Esophagus squamous epithelium (tissue), 5 donors: Measurements from ENCODE around the gene ZHX3. TPM values are rescaled to one million over a fixed set of nuclear protein-coding genes. Genes with fewer than 3 reads are reported as not detected.

Experiments used
- DNase-seq: peaks from one replicate; lab custom pipeline; 2025; lab: John Stamatoyannopoulos, UW
- H3K27ac ChIP-seq, 4 donors: fragments of 200-600 bp; sonication (generic); one replicate each; pipeline ENCODE4 v1.5.1; 2016 to 2019; ENCODE audit warnings: mild to moderate bottlenecking in 1 of 4
- H3K27me3 ChIP-seq, 4 donors: fragments of 200-600 bp; sonication (generic); 1 replicate in 3 of 4; 2 replicates in 1 of 4; pipeline versions ENCODE4 v1.5.1 to v1.6.0; 2017 to 2021; ENCODE audit warnings: antibody characterized with exemption in 1 of 4
- H3K36me3 ChIP-seq, 3 donors: fragments of 200-600 bp; sonication (generic); one replicate each; pipeline ENCODE4 v1.5.1; 2016 to 2019
- H3K4me1 ChIP-seq, 3 donors: fragments of 200-600 bp; sonication (generic); one replicate each; pipeline ENCODE4 v1.5.1; 2017 to 2019
- H3K4me3 ChIP-seq, 4 donors: fragments of 200-600 bp; sonication (generic); 1 replicate in 3 of 4; 2 replicates in 1 of 4; pipeline ENCODE4 v1.5.1; 2016 to 2019; ENCODE audit warnings: mild to moderate bottlenecking in 2 of 4, moderate library complexity in 1 of 4
- H3K9me3 ChIP-seq, 3 donors: fragments of 200-600 bp; sonication (generic); one replicate each; pipeline ENCODE4 v1.5.1; 2016 to 2019
- POLR2A ChIP-seq, 4 donors: fragments of 450-650 bp; IDR thresholded peaks; one replicate each; pipeline ENCODE4 v1.6.1; 2017; ENCODE audit warnings: antibody characterized with exemption in 4 of 4, mild to moderate bottlenecking in 4 of 4, moderate library complexity in 3 of 4
- WGBS, 2 donors: methylation state at CpG; one replicate each; pipeline ENCODE4 v1.1.5; 2018; 5-methylcytosine and 5-hydroxymethylcytosine counted together
- intact Hi-C: fragments of 100-400 bp; cut with DNase I; formaldehyde crosslinking; loops from one replicate; pipeline ENCODE4 v1.15.0; 2022
- total RNA-seq, 4 donors: library from RNA; depleted of rRNA; stranded (reverse); fragments of >200 nt; gene quantifications; one replicate each; pipeline ENCODE4 v1.1.0, GENCODE V29; 2016
- TF ChIP-seq, protein P1 (sequence below), 6 experiments: fragments of 450-650 bp in 4 of 6; fragments of 200-600 bp in 2 of 6; sonication (generic) in 2 of 6; IDR thresholded peaks; one replicate each; pipeline ENCODE4 v1.5.1; 2016 to 2019; ENCODE audit warnings: antibody characterized with exemption in 6 of 6, mild to moderate bottlenecking in 4 of 6, moderate library complexity in 4 of 6
- donor health status: DM: yes; HTN: yes; CAD: no.

Gene ZHX3
- total RNA-seq, 4 donors from 2014 or later: 13.6 to 30.3 (median 15.5) TPM

DNA sequence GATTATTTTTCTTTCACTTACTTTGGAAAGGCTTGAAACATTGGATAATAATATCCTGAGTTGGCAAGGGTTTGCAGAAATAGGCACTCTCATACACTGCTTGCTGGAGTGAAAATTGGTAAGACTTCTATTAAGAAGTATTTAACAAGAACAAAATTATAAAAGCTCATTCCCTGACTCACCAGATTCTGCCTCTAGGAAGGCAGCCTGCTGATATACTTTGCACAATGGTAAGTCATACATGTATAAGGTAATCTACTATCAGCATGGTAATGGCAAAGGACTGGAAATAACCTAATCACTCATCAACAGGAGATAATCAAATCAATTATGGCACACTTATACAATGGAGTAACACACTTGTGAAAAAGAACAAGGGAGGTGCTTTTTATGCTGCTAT, 94.4 kb downstream of the ZHX3 start:
- Histone ChIP-seq H3K27ac (peak overlapping the region; percentile 10 to 72 (median 57)), H3K4me1 (peaks cover 0 to 25% (median 0%) of the 10 kb centered on the region in 3 donors), H3K9me3 (no peaks in the 10 kb centered on the region), H3K4me3 (no peak overlapping the region), H3K27me3 (no peaks in the 10 kb centered on the region), H3K36me3 (no peaks in the 10 kb centered on the region)
- no peak for DNase-seq
- intact Hi-C loops: no loop called here
- TF ChIP-seq POLR2A (IDR thresholded peaks at IDR 0.05): no peak
- TF ChIP-seq, protein P1, sequence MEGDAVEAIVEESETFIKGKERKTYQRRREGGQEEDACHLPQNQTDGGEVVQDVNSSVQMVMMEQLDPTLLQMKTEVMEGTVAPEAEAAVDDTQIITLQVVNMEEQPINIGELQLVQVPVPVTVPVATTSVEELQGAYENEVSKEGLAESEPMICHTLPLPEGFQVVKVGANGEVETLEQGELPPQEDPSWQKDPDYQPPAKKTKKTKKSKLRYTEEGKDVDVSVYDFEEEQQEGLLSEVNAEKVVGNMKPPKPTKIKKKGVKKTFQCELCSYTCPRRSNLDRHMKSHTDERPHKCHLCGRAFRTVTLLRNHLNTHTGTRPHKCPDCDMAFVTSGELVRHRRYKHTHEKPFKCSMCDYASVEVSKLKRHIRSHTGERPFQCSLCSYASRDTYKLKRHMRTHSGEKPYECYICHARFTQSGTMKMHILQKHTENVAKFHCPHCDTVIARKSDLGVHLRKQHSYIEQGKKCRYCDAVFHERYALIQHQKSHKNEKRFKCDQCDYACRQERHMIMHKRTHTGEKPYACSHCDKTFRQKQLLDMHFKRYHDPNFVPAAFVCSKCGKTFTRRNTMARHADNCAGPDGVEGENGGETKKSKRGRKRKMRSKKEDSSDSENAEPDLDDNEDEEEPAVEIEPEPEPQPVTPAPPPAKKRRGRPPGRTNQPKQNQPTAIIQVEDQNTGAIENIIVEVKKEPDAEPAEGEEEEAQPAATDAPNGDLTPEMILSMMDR (IDR thresholded peaks at IDR 0.05): no peak

DNA sequence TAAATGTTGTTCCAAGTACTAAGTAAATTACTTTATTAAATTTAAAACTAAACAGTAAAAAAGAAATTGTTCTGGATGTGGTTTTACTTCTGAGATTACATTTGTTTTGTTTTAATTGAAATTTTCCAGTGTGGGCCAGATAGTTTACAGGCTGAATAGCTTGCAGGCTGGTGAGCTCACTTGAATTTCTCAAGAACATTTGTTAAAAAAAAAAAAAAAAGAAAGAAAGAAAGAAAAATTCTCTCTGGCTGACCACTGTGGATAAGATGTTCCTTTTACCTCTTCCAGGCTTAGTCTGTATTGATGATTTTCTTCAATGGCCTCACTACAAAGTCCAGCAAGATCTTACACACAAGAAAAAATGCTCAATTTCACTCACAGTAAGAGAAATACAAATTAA, 94.8 kb downstream of the ZHX3 start:
- intact Hi-C loops: no loop called here

DNA sequence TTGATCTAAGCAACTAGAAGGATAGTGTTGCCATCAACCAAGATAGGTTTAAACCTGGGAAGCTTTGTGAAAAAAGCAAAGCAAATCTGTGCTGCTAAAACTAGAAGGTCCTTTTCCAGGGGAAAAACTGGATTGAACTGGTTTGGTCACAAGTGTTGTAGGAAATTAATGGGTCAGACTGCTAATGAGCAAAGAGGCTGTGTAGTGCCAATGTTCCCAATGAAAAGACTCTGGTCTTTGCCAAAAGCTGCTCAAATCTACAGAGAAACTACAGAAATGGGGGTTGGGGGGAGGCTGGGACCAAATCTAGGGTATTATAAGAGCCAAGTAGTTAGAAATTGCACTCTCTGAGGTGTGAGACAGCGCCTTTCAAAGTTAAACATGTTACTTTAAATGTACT, 95.2 kb downstream of the ZHX3 start:
- DNase-seq: no peak
- H3K9me3 ChIP-seq: no peaks in the 10 kb centered on the region
- intact Hi-C loops: no loop called here
- H3K4me3 ChIP-seq: no peak overlapping the region
- WGBS, 2 donors: 71 to 88% methylated on average over 1 of the region's 1 CpG
- no peaks in the 10 kb centered on the region for H3K36me3 ChIP-seq
- H3K27me3 ChIP-seq: no peaks in the 10 kb centered on the region
- H3K4me1 ChIP-seq: peaks cover 0 to 25% (median 0%) of the 10 kb centered on the region in 3 donors
- TF ChIP-seq POLR2A (IDR thresholded peaks at IDR 0.05): no peak
- TF ChIP-seq, protein P1 (IDR thresholded peaks at IDR 0.05): no peak
- peak overlapping the region; percentile 13 to 72 (median 70) for H3K27ac ChIP-seq

More for the DNA sequence above, 94.8 kb downstream of the ZHX3 start:
- H3K4me1 ChIP-seq: peaks cover 0 to 25% (median 0%) of the 10 kb centered on the region in 3 donors
- TF ChIP-seq, protein P1 (IDR thresholded peaks at IDR 0.05): no peak
- TF ChIP-seq POLR2A (IDR thresholded peaks at IDR 0.05): no peak
- H3K9me3 ChIP-seq: no peaks in the 10 kb centered on the region
- peak overlapping the region; percentile 10 to 72 (median 57) for H3K27ac ChIP-seq
- no peaks in the 10 kb centered on the region for H3K27me3 ChIP-seq
- no peaks in the 10 kb centered on the region for H3K36me3 ChIP-seq
- no peak overlapping the region for H3K4me3 ChIP-seq
- no peak for DNase-seq

DNA sequence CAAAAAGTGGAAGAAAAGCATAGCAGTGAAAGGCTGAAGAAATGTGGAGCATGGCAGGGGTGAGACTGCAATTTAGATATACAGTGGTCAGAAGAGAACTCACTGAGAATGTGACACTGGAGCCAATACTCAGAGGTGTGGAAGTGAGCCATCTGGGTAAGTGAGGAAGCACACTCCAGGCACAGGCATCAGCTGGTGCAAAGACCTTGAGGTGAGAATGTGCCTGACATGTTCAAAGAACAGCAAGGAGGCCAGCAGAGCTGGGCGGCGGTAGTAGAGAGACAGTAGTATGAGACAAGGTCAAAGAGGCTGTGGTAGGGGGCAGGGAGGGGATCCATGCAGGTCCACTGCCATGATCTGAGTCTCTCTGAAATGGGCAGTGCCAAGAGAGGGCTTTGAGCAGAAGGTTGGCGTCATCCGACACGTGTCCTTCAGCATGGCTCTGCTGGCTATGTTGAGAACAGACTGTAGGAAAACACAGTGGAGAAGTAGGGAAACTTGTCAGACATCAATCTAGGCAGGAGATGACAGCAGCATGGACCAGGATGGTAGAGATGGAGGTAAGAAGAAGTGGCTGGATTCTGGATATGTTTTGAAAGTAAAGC, 95.8 kb downstream of the ZHX3 start:
- intact Hi-C loops: no loop called here
- WGBS, 2 donors: 90 to 97% methylated on average over 5 of the region's 5 CpGs
- Histone ChIP-seq H3K27me3 (no peaks in the 10 kb centered on the region), H3K4me3 (no peak overlapping the region), H3K36me3 (no peaks in the 10 kb centered on the region), H3K9me3 (no peaks in the 10 kb centered on the region), H3K27ac (peak overlapping the region; percentile 13 to 72 (median 70)), H3K4me1 (peaks cover 0 to 25% (median 0%) of the 10 kb centered on the region in 3 donors)
- TF ChIP-seq POLR2A (IDR thresholded peaks at IDR 0.05): no peak
- TF ChIP-seq, protein P1 (IDR thresholded peaks at IDR 0.05): no peak
- DNase-seq: no peak

DNA sequence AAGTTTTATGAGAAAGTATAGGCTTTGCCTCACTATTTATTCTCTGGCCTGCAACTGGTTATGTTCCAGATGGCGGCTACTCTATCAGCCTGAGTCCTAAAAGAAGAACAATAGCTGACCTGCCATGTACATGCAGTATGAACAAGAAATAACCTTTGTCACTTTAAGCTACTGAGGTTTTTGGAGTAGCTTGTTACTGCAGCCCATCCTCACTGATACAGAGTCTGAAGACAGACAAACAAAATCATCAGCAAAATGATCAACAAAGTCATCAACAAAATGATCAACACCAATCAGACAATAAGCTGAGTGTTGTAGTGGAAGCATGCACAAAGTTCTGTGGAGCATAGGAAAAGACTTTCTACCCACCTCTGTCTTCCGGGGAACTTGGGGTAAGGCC, 97.7 kb downstream of the ZHX3 start:
- Histone ChIP-seq H3K27me3 (no peaks in the 10 kb centered on the region), H3K4me3 (no peak overlapping the region), H3K9me3 (no peaks in the 10 kb centered on the region), H3K4me1 (peaks cover 0 to 27% (median 0%) of the 10 kb centered on the region in 3 donors), H3K27ac (no peak overlapping the region), H3K36me3 (no peaks in the 10 kb centered on the region)
- intact Hi-C loops: no loop called here
- TF ChIP-seq, protein P1 (IDR thresholded peaks at IDR 0.05): no peak
- TF ChIP-seq POLR2A (IDR thresholded peaks at IDR 0.05): no peak
- WGBS, 2 donors: 89 to 92% methylated on average over 2 of the region's 2 CpGs
- DNase-seq: no peak
